GM18861 (cell line): ENCODE data around the gene RGS1.

Experiments used
- ATAC-seq: cut with Tn5 transposase; IDR thresholded peaks from one replicate; pipeline ENCODE4 v1.9.1; 2021; ENCODE audit not compliant: unreplicated experiment

The RGS1 gene

DNA sequence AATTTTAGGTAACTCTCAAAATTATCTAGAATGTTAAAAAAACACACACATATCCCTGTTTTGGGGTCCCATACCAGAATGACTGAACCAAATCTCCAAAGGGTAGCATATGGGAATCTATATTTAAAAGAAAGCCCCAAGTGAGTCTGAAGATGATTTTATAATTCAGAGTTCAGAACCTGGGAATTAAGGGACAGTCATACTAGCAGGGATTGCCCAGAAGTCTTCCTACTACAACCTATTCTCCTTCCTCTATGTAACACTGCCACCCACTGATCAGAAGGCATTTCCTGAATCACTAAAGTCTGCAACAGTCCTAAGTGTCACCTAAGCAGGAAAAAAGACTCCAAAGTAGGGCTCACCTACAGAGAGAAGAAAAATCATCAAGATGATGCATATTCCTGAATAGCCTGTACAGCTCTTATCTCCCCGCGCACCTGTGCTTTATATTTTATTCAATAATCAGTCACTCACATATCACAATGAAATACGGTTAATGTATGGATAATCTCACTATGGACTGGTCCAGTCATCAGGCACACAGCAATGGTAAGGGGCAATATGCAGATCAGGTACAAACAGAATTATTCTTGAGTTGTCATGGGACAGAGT, 4.9 kb downstream of the RGS1 start:
- ATAC-seq: peak; percentile 22

DNA sequence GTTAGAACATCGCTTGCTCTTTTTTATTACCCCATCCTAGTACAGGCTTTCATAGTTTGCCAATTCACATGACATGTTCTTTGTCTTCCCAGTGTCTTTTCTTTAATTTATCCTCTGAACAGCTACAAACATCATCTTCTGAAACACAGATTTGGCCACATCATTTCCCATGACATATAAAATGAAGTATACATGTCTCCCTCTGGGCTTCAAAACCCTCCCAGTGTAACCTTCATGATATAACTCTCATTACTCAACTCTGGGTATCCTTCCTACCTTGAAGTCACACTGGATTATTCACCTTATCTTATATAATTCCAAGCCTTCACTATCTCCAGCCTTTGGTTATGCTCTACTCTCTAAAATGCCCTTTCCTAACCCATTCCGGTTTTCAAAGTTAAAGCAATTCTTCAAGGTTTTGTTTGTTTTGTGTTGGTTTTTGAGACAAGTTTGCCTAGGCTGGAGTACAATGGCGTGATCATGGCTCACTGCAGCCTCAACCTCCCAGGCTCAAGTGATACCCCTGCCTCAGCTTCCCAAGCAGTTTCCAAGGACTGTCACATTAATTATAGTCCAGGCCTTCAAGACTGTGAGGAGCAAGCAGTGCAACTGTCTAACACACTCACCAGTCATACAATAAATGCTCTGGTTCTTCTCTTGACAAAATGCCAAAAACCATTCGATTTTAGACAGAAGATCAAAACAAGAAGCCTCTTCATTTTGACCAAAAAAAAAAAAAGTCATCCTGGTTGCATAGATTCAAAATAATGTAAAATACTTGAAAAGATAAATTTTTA, 5.8 kb downstream of the RGS1 start:
- ATAC-seq: peak; percentile 2

GRCh38 chr1:192584866-192585265, 9.3 kb downstream of the RGS1 start:
- no peak for ATAC-seq

DNA sequence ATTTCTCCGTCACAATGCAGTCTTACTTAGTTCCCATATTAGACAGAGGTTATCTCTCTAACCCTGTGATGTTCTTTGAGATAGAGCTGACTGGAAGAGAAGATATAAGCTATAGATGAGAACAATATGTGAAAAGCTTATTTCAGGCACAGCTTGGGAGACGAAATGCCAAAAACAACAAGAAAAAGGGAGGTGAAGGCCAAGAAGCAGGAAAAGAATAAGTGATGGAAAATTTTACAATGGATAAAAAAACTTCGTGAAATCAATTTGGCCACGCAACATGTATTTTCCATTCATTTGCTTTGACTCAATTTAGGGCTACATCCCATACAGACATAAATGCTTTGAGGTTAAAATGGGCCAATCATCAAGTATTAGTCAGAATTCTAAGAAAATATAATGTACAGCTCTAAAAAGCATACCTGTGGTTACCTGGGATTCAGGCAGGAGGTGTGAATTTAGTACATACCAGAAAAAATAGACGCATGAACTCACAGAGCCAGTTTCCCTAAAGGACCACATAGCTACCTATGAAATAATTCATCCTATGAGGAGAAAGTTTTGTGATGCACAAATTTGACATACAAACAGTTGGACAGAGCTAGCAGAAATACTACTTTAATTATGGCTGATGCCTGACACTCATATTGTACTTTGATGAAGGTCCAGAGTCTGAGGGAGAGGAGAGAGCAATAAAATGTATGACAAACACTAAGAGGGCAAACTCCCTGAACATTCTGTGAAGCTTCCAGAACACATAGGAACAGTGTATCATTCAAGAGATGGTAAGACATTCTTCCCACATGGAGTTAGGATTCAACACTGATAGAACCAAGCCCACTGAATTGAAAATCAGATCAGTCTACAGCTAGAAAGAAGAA, 12.1 kb downstream of the RGS1 start:
- ATAC-seq: no peak

- ATAC-seq: no peak
These were observed 13.0 kb downstream of the RGS1 start for GRCh38 chr1:192588546-192588945.

GRCh38 chr1:192589813-192590212, 14.2 kb downstream of the RGS1 start:
- no peak for ATAC-seq

DNA sequence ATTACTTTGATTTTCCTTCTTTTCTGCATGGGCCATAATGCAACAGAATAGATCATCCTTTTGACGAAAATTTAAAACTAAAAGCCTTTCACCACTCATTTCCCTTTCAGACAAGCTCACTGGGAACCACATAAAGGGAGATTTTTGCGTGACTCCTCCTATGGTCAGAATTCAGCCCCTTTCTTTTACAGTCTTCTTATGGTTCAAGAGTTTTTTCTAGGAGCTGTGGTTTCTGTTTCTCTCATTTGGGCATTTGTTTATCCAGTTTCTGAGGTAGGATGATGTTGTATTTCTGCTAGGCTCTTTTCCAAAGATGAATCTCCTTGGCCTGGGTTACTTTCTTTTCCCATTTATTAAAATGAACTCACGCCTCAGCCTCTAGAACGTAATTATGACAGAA, 16.9 kb downstream of the RGS1 start:
- no peak for ATAC-seq

- no peak for ATAC-seq
These were observed 17.6 kb downstream of the RGS1 start for GRCh38 chr1:192592981-192593708.

- no peak for ATAC-seq
These were observed 19.7 kb downstream of the RGS1 start for GRCh38 chr1:192595299-192595698.

GRCh38 chr1:192598589-192598988, 23.0 kb downstream of the RGS1 start:
- no peak for ATAC-seq

- no peak for ATAC-seq
These were observed 24.7 kb downstream of the RGS1 start for GRCh38 chr1:192600275-192600674.

GRCh38 chr1:192601143-192601542, 25.6 kb downstream of the RGS1 start:
- ATAC-seq: peak; percentile 29

DNA sequence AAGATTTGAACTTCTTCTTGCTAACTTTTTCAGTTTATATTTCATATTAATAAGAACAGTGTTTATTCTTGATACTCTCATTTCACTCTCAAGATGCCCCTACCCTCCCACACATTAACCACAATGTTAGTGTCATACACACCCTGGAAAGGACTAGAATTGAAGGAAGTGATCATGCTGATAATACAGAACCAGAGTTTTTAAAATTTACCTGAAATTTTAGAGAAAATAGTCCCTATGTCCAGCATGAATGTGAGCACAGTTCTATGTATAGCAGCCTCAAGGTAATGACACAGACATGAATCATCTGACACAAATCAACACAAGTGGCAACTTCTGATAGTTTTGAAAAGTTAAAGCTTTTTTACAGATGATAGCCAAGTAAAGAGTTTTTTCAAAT, 26.0 kb downstream of the RGS1 start:
- no peak for ATAC-seq

DNA sequence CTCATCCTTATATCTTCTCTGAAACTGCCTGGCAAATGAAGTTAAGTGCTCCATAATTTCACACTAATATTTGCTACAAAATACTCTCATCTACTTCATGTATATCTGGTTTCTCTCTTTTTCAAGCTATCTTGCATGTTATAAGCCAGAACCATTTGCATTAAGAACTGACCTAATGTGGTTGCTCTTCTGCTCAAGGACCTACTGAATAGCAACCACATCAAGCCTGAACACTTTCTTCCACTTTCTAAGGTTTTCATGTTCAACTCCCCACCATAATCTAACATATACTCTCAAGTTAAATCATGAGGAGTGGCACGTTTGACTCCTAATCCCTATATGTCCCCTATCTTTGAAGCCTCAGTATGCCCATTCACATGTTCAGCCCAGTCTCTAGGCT, 27.2 kb downstream of the RGS1 start:
- no peak for ATAC-seq

DNA sequence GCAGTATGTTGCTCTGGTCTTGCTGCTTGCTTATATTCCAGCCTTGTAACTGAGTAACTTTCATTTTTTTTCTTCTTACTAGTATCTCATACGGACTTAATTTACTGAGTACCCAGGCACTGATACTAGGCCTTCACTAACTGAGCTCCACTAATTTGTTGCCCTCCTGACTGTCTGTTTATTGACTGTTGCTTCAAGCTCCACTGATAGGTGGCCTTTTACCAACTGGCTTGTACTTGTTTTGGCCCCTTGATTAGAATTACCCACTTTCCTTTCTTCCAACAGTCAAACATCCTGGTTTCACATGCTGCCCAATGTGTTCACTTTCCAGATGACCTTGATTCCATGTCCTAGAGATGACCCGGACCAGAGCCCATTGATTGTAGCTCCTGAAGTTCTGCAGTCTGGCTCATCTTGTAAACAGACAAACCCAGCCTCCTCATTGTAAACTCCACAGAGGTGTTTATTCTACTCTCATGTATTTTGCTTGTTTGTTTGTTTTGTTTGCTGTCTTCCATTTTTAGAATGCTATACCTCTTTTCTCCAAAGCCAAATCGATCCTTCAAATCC, 27.7 kb downstream of the RGS1 start:
- ATAC-seq: no peak

DNA sequence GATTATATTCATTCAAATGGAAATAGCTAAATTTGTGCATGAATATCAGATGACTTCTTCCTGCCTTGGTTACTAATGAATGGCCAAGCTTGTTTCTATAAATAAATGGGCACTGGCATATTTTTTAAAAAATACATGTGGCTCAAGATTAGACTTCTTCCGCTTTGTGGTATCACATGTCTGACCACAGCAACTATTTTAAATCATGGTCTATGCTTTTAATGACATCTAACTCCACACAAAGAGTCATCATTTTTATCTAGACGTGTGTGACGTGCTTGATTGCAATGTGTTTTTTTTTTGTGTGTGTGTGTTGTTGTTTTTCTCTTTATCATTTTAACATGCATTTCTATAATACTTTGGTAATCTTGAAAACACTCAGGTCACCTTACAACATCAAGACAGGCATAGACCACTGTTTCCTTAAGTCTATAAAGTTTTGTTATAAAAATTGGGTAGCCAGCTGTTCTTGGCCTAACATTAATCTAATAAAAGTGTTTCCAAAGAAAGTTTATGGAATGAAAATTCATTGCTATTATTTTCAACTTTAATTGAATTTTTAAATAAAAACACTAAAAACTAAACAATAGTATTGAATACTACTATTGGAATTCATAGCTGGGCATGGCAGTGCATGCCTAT, 29.5 kb downstream of the RGS1 start:
- ATAC-seq: peak; percentile 34

- no peak for ATAC-seq
These were observed 33.1 kb downstream of the RGS1 start for GRCh38 chr1:192608671-192609070.

- ATAC-seq: peak; percentile 96
These were observed 33.8 kb downstream of the RGS1 start for GRCh38 chr1:192609110-192610079.
